ENCODE data around the gene NHS. TPM values are rescaled to one million over a fixed set of nuclear protein-coding genes. Genes with fewer than 3 reads are reported as not detected.

Gene NHS
- polyA plus RNA-seq, 1 donor (not counting 4 experiments of a cell fraction or from before 2014, with no cell fraction given): 5.4 TPM

DNA sequence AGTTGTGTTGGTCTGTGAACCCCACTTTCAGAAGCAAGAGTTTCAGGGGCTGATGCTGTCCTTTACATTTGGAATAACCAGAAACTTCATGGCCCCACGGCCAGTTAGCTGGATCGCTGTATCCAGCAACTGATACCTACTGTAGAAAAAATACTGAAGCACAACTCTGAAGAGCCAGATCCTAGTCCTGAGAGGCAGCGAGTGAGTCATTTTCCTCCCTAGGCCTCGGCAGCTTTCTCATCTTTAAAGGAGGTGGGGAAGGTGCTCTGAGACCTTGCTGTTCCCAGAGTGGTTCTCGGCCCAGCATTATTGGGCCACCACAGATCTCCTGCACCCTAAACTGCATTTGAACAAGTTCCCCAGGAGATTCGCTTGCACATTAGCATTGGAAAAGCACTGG lies 63.2 kb downstream of the NHS start:
- Histone ChIP-seq H3K79me2 (ENCODE audit: control insufficient read depth, insufficient read depth, low read length) (peaks cover 36% of the 10 kb centered on the region), H3K27me3 (ENCODE audit: control insufficient read depth, extremely low read depth, insufficient read depth, low read length) (no peaks in the 10 kb centered on the region), H3K4me3 (ENCODE audit: control insufficient read depth in 2 of 3, extremely low read depth in 1 of 3, insufficient read depth in 2 of 3, low read depth in 1 of 3, low read length in 3 of 3) (no peak overlapping the region), H3K9me3 (ENCODE audit: control insufficient read depth, low read depth, low read length) (no peaks in the 10 kb centered on the region), H3K36me3 (ENCODE audit: control insufficient read depth in 2 of 2, extremely low read depth in 1 of 2, insufficient read depth in 2 of 2, low read length in 2 of 2) (no peaks in the 10 kb centered on the region), H3K9me1 (ENCODE audit: control insufficient read depth, extremely low read depth, insufficient read depth, low read length) (no peaks in the 10 kb centered on the region), H3K4me2 (ENCODE audit: control insufficient read depth, extremely low read depth, insufficient read depth, low read depth, low read length) (no peak overlapping the region), H3K9ac (ENCODE audit: control insufficient read depth, extremely low read depth, insufficient read depth, low read length) (no peak overlapping the region), H3K27ac (ENCODE audit: control insufficient read depth, insufficient read depth, low read length) (no peak overlapping the region), H3K4me1 (ENCODE audit: control insufficient read depth, extremely low read depth, insufficient read depth, low read length) (peaks cover 16% of the 10 kb centered on the region), H4K20me1 (ENCODE audit: control insufficient read depth, extremely low read depth, insufficient read depth, low read length) (no peaks in the 10 kb centered on the region), H2AFZ (ENCODE audit: control insufficient read depth, low read length) (no peak overlapping the region)
- no peak for FAIRE-seq
- DNase-seq (ENCODE audit: low read depth, low spot score): no peak
- dilution Hi-C loops (cut with MboI; ENCODE audit: extremely low pct_ligation_motif_present, low sequenced_read_pairs): no loop called here
- no peak for TF ChIP-seq EZH2 (IDR thresholded peaks at IDR 0.05; ENCODE audit: low read length)
- TF ChIP-seq, protein P1, sequence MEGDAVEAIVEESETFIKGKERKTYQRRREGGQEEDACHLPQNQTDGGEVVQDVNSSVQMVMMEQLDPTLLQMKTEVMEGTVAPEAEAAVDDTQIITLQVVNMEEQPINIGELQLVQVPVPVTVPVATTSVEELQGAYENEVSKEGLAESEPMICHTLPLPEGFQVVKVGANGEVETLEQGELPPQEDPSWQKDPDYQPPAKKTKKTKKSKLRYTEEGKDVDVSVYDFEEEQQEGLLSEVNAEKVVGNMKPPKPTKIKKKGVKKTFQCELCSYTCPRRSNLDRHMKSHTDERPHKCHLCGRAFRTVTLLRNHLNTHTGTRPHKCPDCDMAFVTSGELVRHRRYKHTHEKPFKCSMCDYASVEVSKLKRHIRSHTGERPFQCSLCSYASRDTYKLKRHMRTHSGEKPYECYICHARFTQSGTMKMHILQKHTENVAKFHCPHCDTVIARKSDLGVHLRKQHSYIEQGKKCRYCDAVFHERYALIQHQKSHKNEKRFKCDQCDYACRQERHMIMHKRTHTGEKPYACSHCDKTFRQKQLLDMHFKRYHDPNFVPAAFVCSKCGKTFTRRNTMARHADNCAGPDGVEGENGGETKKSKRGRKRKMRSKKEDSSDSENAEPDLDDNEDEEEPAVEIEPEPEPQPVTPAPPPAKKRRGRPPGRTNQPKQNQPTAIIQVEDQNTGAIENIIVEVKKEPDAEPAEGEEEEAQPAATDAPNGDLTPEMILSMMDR (optimal IDR thresholded peaks at IDR 0.05 in 1 of 3, IDR thresholded peaks at IDR 0.05 in 1 of 3, conservative IDR thresholded peaks at IDR 0.05 in 1 of 3; ENCODE audit: extremely low read depth in 1 of 3, insufficient read depth in 2 of 3, low read length in 3 of 3): no peak

DNA sequence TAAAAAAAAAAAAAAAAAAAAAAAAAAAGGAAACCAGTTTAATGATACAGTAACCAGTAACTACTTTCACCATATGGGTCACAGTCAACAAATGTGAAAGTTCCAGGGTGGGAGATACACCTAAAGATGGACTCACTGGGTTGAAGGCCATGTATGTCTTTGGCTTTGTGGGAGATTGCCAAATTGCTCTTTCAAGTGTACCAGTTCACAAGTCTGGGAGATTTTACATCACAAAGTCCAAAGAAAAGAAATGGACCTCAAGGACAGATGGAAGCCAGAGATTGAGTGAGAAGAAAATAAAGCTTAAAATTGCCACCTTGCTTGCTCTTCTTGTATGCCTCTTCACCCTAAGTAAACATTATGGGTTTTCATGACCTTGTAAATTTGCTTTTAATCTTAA lies 65.3 kb downstream of the NHS start:
- Histone ChIP-seq H4K20me1 (ENCODE audit: control insufficient read depth, extremely low read depth, insufficient read depth, low read length) (no peaks in the 10 kb centered on the region), H3K4me3 (ENCODE audit: control insufficient read depth in 2 of 3, extremely low read depth in 1 of 3, insufficient read depth in 2 of 3, low read depth in 1 of 3, low read length in 3 of 3) (no peak overlapping the region), H2AFZ (ENCODE audit: control insufficient read depth, low read length) (no peak overlapping the region), H3K36me3 (ENCODE audit: control insufficient read depth in 2 of 2, extremely low read depth in 1 of 2, insufficient read depth in 2 of 2, low read length in 2 of 2) (no peaks in the 10 kb centered on the region), H3K79me2 (ENCODE audit: control insufficient read depth, insufficient read depth, low read length) (peaks cover 37% of the 10 kb centered on the region), H3K9me3 (ENCODE audit: control insufficient read depth, low read depth, low read length) (no peaks in the 10 kb centered on the region), H3K27me3 (ENCODE audit: control insufficient read depth, extremely low read depth, insufficient read depth, low read length) (no peaks in the 10 kb centered on the region), H3K27ac (ENCODE audit: control insufficient read depth, insufficient read depth, low read length) (no peak overlapping the region), H3K9ac (ENCODE audit: control insufficient read depth, extremely low read depth, insufficient read depth, low read length) (no peak overlapping the region), H3K4me2 (ENCODE audit: control insufficient read depth, extremely low read depth, insufficient read depth, low read depth, low read length) (no peak overlapping the region), H3K9me1 (ENCODE audit: control insufficient read depth, extremely low read depth, insufficient read depth, low read length) (no peaks in the 10 kb centered on the region), H3K4me1 (ENCODE audit: control insufficient read depth, extremely low read depth, insufficient read depth, low read length) (peaks cover 16% of the 10 kb centered on the region)
- no peak for FAIRE-seq
- no peak for TF ChIP-seq EZH2 (IDR thresholded peaks at IDR 0.05; ENCODE audit: low read length)
- TF ChIP-seq, protein P1 (optimal IDR thresholded peaks at IDR 0.05 in 1 of 3, IDR thresholded peaks at IDR 0.05 in 1 of 3, conservative IDR thresholded peaks at IDR 0.05 in 1 of 3; ENCODE audit: extremely low read depth in 1 of 3, insufficient read depth in 2 of 3, low read length in 3 of 3): no peak
- dilution Hi-C loops (cut with MboI; ENCODE audit: extremely low pct_ligation_motif_present, low sequenced_read_pairs): no loop called here
- DNase-seq (ENCODE audit: low read depth, low spot score): no peak
